Loucy (cell line): ENCODE data around the gene BOLA3.

ENCODE experiments used
- EZH2phosphoT487 ChIP-seq: fragments of 200-600 bp; IDR thresholded peaks from 2 replicates; pipeline ENCODE4 v1.6.1; 2018; ENCODE audit warnings: antibody characterized with exemption, mild to moderate bottlenecking, moderate library complexity, borderline replicate concordance
- TF ChIP-seq, protein P1 (sequence below): fragments of 200-600 bp; sonication (generic); conservative IDR thresholded peaks from 2 replicates; pipeline ENCODE4 v1.5.1; 2014; ENCODE audit warnings: mild to moderate bottlenecking, antibody characterized with exemption, low read length

DNA sequence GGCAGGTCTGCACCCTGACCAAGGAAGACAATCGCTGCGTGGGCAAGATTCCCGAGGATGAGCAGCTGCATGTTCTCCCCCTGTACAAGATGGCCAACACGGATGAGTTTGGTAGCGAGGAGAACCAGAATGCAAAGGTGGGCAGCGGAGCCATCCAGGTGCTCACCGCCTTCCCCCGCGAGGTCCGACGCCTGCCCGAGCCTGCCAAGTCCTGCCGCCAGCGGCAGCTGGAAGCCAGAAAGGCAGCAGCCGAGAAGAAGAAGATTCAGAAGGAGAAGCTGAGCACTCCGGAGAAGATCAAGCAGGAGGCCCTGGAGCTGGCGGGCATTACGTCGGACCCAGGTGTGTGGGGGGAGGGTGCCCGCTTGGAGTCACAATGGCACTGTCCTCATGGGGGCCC is 48.4 kb downstream of the BOLA3 start:
- TF ChIP-seq, protein P1, sequence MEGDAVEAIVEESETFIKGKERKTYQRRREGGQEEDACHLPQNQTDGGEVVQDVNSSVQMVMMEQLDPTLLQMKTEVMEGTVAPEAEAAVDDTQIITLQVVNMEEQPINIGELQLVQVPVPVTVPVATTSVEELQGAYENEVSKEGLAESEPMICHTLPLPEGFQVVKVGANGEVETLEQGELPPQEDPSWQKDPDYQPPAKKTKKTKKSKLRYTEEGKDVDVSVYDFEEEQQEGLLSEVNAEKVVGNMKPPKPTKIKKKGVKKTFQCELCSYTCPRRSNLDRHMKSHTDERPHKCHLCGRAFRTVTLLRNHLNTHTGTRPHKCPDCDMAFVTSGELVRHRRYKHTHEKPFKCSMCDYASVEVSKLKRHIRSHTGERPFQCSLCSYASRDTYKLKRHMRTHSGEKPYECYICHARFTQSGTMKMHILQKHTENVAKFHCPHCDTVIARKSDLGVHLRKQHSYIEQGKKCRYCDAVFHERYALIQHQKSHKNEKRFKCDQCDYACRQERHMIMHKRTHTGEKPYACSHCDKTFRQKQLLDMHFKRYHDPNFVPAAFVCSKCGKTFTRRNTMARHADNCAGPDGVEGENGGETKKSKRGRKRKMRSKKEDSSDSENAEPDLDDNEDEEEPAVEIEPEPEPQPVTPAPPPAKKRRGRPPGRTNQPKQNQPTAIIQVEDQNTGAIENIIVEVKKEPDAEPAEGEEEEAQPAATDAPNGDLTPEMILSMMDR: no peak
- no peak for TF ChIP-seq EZH2phosphoT487
